ENCODE data around the gene ZC4H2.
A peak's percentile ranks its signal among the peaks of the same experiment; 100 is the strongest.
"Not testable (repeated sequence)": the region's sequence is repeated elsewhere in the genome, so short reads cannot be mapped to it uniquely, and the experiment has no call there.

The ZC4H2 gene

DNA sequence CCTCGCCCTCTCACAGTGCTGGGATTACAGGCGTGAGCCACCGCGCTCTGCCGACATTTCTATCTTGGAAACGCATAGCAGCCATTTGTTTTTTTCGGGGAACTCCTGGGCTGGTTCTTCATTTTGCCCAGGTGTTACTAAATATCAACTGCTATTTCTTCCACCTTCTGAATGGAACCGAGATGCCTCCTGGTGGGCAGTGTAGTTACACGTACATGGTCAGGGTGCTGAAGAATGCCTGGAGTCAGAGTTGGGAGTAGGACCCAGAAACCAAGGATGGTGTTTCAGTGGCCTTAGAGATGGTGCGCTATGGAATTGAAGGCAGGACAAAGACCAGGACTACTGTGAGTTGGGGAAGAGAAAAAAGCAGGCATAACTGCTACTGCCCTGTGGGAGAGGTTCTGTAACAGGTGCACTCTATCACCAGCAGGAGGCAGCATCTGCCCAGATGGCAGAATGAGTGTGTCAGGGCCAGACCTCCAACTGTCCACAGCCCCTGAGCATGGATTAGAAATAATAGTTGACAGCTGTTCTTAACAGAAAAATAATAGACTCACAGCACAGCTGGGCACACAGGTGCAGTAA, 81.7 kb downstream of the ZC4H2 start:
- Histone ChIP-seq H3K27me3 (ENCODE audit: insufficient read depth, low read length, poor library complexity) (no peaks in the 10 kb centered on the region), H3K27ac (ENCODE audit: low read length) (no peak overlapping the region), H3K9ac (ENCODE audit: low read depth, low read length) (no peak overlapping the region), H3K36me3 (ENCODE audit: insufficient read depth, low read length) (no peaks in the 10 kb centered on the region), H3K9me3 (ENCODE audit: insufficient read depth, low read length, severe bottlenecking) (no peaks in the 10 kb centered on the region), H3K79me2 (ENCODE audit: insufficient read depth, low read length) (no peaks in the 10 kb centered on the region), H3K4me2 (ENCODE audit: insufficient read depth, low read length) (no peak overlapping the region), H3K4me3 (ENCODE audit: low read depth in 1 of 2, low read length in 2 of 2) (no peak overlapping the region), H4K20me1 (ENCODE audit: insufficient read depth, low read length) (no peaks in the 10 kb centered on the region), H2AFZ (ENCODE audit: low read depth, low read length) (no peak overlapping the region), H3K4me1 (ENCODE audit: insufficient read depth, low read length) (no peaks in the 10 kb centered on the region)
- ATAC-seq (ENCODE audit: insufficient read depth, low read depth) (peak; percentile 65; the same call in 2 of the 3 replicates), DNase-seq (peak; percentile 30)
- no peak for TF ChIP-seq EZH2 (IDR thresholded peaks at IDR 0.05; ENCODE audit: borderline replicate concordance, low read depth, low read length, severe bottlenecking)
- TF ChIP-seq, protein P1, sequence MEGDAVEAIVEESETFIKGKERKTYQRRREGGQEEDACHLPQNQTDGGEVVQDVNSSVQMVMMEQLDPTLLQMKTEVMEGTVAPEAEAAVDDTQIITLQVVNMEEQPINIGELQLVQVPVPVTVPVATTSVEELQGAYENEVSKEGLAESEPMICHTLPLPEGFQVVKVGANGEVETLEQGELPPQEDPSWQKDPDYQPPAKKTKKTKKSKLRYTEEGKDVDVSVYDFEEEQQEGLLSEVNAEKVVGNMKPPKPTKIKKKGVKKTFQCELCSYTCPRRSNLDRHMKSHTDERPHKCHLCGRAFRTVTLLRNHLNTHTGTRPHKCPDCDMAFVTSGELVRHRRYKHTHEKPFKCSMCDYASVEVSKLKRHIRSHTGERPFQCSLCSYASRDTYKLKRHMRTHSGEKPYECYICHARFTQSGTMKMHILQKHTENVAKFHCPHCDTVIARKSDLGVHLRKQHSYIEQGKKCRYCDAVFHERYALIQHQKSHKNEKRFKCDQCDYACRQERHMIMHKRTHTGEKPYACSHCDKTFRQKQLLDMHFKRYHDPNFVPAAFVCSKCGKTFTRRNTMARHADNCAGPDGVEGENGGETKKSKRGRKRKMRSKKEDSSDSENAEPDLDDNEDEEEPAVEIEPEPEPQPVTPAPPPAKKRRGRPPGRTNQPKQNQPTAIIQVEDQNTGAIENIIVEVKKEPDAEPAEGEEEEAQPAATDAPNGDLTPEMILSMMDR (IDR thresholded peaks at IDR 0.05; ENCODE audit: borderline replicate concordance, extremely low read depth, low read length, poor library complexity, severe bottlenecking) = peak; percentile 65

DNA sequence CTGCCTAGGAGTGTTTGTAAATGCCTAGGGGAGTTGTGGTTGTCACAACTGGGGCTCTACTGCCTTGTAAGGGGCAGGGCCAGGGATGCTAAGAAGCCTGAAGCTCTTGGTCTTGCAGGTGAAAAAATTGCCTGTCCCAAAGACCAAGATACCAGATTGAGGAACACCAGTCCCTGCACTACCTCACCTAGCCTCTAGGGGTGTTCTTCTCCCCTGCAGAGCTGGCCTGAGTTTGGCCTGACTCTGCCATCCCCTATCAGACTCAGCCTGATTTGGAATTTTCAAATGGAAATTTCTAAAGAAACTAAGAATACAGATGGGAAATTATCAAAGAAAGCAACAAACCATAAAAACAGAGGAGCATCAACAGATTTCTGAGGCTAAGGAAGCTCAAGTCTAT, 90.4 kb downstream of the ZC4H2 start:
- Histone ChIP-seq H2AFZ (ENCODE audit: low read depth, low read length) (no peak overlapping the region), H3K27me3 (ENCODE audit: insufficient read depth, low read length, poor library complexity) (no peaks in the 10 kb centered on the region), H3K79me2 (ENCODE audit: insufficient read depth, low read length) (no peaks in the 10 kb centered on the region), H3K27ac (ENCODE audit: low read length) (no peak overlapping the region), H3K9me3 (ENCODE audit: insufficient read depth, low read length, severe bottlenecking) (no peaks in the 10 kb centered on the region), H3K4me1 (ENCODE audit: insufficient read depth, low read length) (no peaks in the 10 kb centered on the region), H4K20me1 (ENCODE audit: insufficient read depth, low read length) (no peaks in the 10 kb centered on the region), H3K9ac (ENCODE audit: low read depth, low read length) (no peak overlapping the region), H3K4me2 (ENCODE audit: insufficient read depth, low read length) (no peak overlapping the region), H3K4me3 (ENCODE audit: low read depth in 1 of 2, low read length in 2 of 2) (no peak overlapping the region), H3K36me3 (ENCODE audit: insufficient read depth, low read length) (no peaks in the 10 kb centered on the region)
- ATAC-seq (ENCODE audit: insufficient read depth, low read depth) (no peak), DNase-seq (no peak)
- TF ChIP-seq, protein P1 (IDR thresholded peaks at IDR 0.05; ENCODE audit: borderline replicate concordance, extremely low read depth, low read length, poor library complexity, severe bottlenecking) = peak; percentile 51
- TF ChIP-seq EZH2 (IDR thresholded peaks at IDR 0.05; ENCODE audit: borderline replicate concordance, low read depth, low read length, severe bottlenecking) = no peak

DNA sequence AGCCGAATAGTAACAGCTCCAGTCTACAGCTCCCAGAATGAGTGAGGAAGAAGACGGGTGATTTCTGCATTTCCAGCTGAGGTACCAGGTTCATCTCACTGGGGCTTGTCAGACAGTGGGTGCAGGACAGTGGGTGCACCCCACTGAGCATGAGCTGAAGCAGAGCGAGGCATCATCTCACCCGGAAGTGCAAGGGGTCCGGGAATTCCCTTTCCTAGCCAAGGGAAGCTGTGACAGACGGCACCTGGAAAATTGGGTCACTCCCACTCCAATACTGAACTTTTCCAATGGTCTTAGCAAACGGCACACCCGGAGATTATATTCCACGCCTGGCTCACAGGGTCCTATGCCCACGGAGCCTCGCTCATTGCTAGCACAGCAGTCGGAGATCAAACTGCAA, 97.5 kb downstream of the ZC4H2 start:
- H3K9ac ChIP-seq (ENCODE audit: low read depth, low read length); H4K20me1 ChIP-seq (ENCODE audit: insufficient read depth, low read length); H3K79me2 ChIP-seq (ENCODE audit: insufficient read depth, low read length); H3K4me1 ChIP-seq (ENCODE audit: insufficient read depth, low read length); ATAC-seq (ENCODE audit: insufficient read depth, low read depth); H3K4me2 ChIP-seq (ENCODE audit: insufficient read depth, low read length); DNase-seq; H2AFZ ChIP-seq (ENCODE audit: low read depth, low read length); H3K9me3 ChIP-seq (ENCODE audit: insufficient read depth, low read length, severe bottlenecking); H3K36me3 ChIP-seq (ENCODE audit: insufficient read depth, low read length); H3K27me3 ChIP-seq (ENCODE audit: insufficient read depth, low read length, poor library complexity); H3K4me3 ChIP-seq (ENCODE audit: low read depth in 1 of 2, low read length in 2 of 2); H3K27ac ChIP-seq (ENCODE audit: low read length): not testable (repeated sequence)

DNA sequence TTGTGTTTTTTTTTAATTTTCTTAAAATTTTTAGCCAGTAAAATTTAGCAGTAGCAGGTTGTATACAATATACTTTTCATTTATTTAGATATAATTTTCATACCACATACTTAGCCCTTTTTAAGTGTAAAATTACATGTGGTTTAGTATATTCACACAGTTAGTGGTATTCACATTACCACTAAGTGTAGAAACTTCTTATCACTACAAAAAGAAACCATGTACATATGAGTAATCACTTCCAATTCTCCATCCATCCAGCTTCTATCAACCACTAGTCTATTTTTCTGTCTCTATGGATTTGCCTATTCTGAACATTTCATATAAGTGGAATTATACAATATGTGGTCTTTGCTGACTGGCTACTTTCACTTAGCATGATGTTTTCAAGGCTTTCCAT, 109.0 kb downstream of the ZC4H2 start:
- no peak for ATAC-seq (ENCODE audit: insufficient read depth, low read depth)
- Histone ChIP-seq H2AFZ (ENCODE audit: low read depth, low read length) (no peak overlapping the region), H3K4me1 (ENCODE audit: insufficient read depth, low read length) (0 out of 2 replicates have a peak, but pooled peaks cover 4% of the 10 kb centered on the region), H3K9ac (ENCODE audit: low read depth, low read length) (no peak overlapping the region), H4K20me1 (ENCODE audit: insufficient read depth, low read length) (no peaks in the 10 kb centered on the region), H3K27me3 (ENCODE audit: insufficient read depth, low read length, poor library complexity) (no peaks in the 10 kb centered on the region), H3K4me2 (ENCODE audit: insufficient read depth, low read length) (no peak overlapping the region), H3K36me3 (ENCODE audit: insufficient read depth, low read length) (no peaks in the 10 kb centered on the region), H3K4me3 (ENCODE audit: low read depth in 1 of 2, low read length in 2 of 2) (no peak overlapping the region), H3K27ac (ENCODE audit: low read length) (no peak overlapping the region), H3K79me2 (ENCODE audit: insufficient read depth, low read length) (no peaks in the 10 kb centered on the region), H3K9me3 (ENCODE audit: insufficient read depth, low read length, severe bottlenecking) (peaks cover 17% of the 10 kb centered on the region)
- no peak for DNase-seq
- TF ChIP-seq EZH2 (IDR thresholded peaks at IDR 0.05; ENCODE audit: borderline replicate concordance, low read depth, low read length, severe bottlenecking) = no peak

Data from DND-41 (cell line).